Nephron progenitor cell (in vitro differentiated cells): ENCODE results near the gene GPR15LG.
A peak's percentile ranks its signal among the peaks of the same experiment; 100 is the strongest.

Experiments used
- DNase-seq: peaks from one replicate; pipeline ENCODE4 v3.0.0; 2021
- H3K27ac Mint-ChIP-seq: 2 replicates; pipeline ENCODE4 v1.8.0; 2021; ENCODE audit warnings: mild to moderate bottlenecking, moderate library complexity, mixed read lengths
- H3K27me3 Mint-ChIP-seq: 2 replicates; pipeline ENCODE4 v1.8.0; 2021; ENCODE audit warnings: mild to moderate bottlenecking, low read depth, mixed read lengths; ENCODE audit not compliant: poor library complexity
- H3K36me3 Mint-ChIP-seq: 2 replicates; pipeline ENCODE4 v1.8.0; 2021; ENCODE audit warnings: low read depth, mixed read lengths
- H3K4me1 Mint-ChIP-seq: 2 replicates; pipeline ENCODE4 v1.8.0; 2021; ENCODE audit warnings: mixed read lengths
- H3K4me3 Mint-ChIP-seq: 2 replicates; pipeline ENCODE4 v1.8.0; 2021; ENCODE audit warnings: mild to moderate bottlenecking, moderate library complexity, mixed read lengths
- H3K9me3 Mint-ChIP-seq: 2 replicates; pipeline ENCODE4 v1.8.0; 2021; ENCODE audit warnings: mild to moderate bottlenecking, moderate library complexity, mixed read lengths
- CTCF ChIP-seq: fragments of 200-600 bp; sonication (generic); IDR thresholded peaks from 2 replicates; pipeline ENCODE4 v1.5.0; 2021; ENCODE audit warnings: antibody characterized with exemption

Gene GPR15LG

GRCh38 chr10:84213076-84213475 lies 39.5 kb downstream of the GPR15LG start:
- Mint-ChIP-seq H3K27ac (no peak overlapping the region), H3K4me1 (no peaks in the 10 kb centered on the region), H3K9me3 (no peaks in the 10 kb centered on the region), H3K4me3 (no peak overlapping the region), H3K27me3 (peaks cover 13% of the 10 kb centered on the region), H3K36me3 (no peaks in the 10 kb centered on the region)
- no peak for TF ChIP-seq CTCF
- no peak for DNase-seq

- Mint-ChIP-seq H3K27ac (no peak overlapping the region), H3K9me3 (no peaks in the 10 kb centered on the region), H3K36me3 (no peaks in the 10 kb centered on the region), H3K4me1 (no peaks in the 10 kb centered on the region), H3K4me3 (no peak overlapping the region), H3K27me3 (peaks cover 7% of the 10 kb centered on the region)
- no peak for TF ChIP-seq CTCF
- no peak for DNase-seq
Measured at GRCh38 chr10:84214046-84214572, 40.5 kb downstream of the GPR15LG start.

GRCh38 chr10:84214612-84215235 lies 41.1 kb downstream of the GPR15LG start:
- Mint-ChIP-seq H3K36me3 (no peaks in the 10 kb centered on the region), H3K4me1 (no peaks in the 10 kb centered on the region), H3K27me3 (peaks cover 9% of the 10 kb centered on the region), H3K27ac (no peak overlapping the region), H3K9me3 (no peaks in the 10 kb centered on the region), H3K4me3 (no peak overlapping the region)
- TF ChIP-seq CTCF, result peak; percentile 28
- DNase-seq, result peak; percentile 16

GRCh38 chr10:84216834-84217233 lies 43.2 kb downstream of the GPR15LG start:
- H3K9me3 Mint-ChIP-seq, result no peaks in the 10 kb centered on the region
- H3K27ac Mint-ChIP-seq, result no peak overlapping the region
- no peaks in the 10 kb centered on the region for H3K36me3 Mint-ChIP-seq
- H3K4me1 Mint-ChIP-seq, result no peaks in the 10 kb centered on the region
- H3K27me3 Mint-ChIP-seq, result peaks cover 9% of the 10 kb centered on the region
- H3K4me3 Mint-ChIP-seq, result no peak overlapping the region
- TF ChIP-seq CTCF, result no peak
- DNase-seq, result no peak

GRCh38 chr10:84217746-84218145 lies 44.1 kb downstream of the GPR15LG start:
- Mint-ChIP-seq H3K4me1 (no peaks in the 10 kb centered on the region), H3K4me3 (no peak overlapping the region), H3K27me3 (peaks cover 9% of the 10 kb centered on the region), H3K9me3 (no peaks in the 10 kb centered on the region), H3K27ac (no peak overlapping the region), H3K36me3 (no peaks in the 10 kb centered on the region)
- no peak for TF ChIP-seq CTCF
- no peak for DNase-seq

- Mint-ChIP-seq H3K4me1 (no peaks in the 10 kb centered on the region), H3K36me3 (no peaks in the 10 kb centered on the region), H3K9me3 (no peaks in the 10 kb centered on the region), H3K4me3 (no peak overlapping the region), H3K27me3 (peaks cover 18% of the 10 kb centered on the region), H3K27ac (no peak overlapping the region)
- no peak for DNase-seq
- no peak for TF ChIP-seq CTCF
Measured at GRCh38 chr10:84221916-84222315, 48.3 kb downstream of the GPR15LG start.
